Liver (tissue), 3 donors: ENCODE results near the gene DIPK1A.

ENCODE experiments used
- CTCF ChIP-seq: fragments of 150-350 bp; IDR thresholded peaks from 2 replicates; pipeline ENCODE4 v1.5.1; 2017; ENCODE audit warnings: improper control_type of control experiment, low read depth, low read length; ENCODE audit not compliant: missing input control
- EGR1 ChIP-seq, 2 donors: IDR thresholded peaks; 2 replicates each; pipeline ENCODE4 v1.6.1; 2016 to 2018; ENCODE audit warnings: antibody characterized with exemption in 2 of 2, low read depth in 2 of 2
- RAD21 ChIP-seq, 2 donors: IDR thresholded peaks; 2 replicates each; pipeline ENCODE4 v1.6.1; 2016; ENCODE audit warnings: antibody characterized with exemption in 2 of 2, mild to moderate bottlenecking in 2 of 2
- TAF1 ChIP-seq: conservative IDR thresholded peaks from 2 replicates; pipeline ENCODE4 v1.6.1; 2016; ENCODE audit warnings: antibody characterized with exemption, mild to moderate bottlenecking
- YY1 ChIP-seq: IDR thresholded peaks from 2 replicates; pipeline ENCODE4 v1.6.1; 2016; ENCODE audit warnings: antibody characterized with exemption, mild to moderate bottlenecking
- donor health status: healthy.
- donor health status: healthy.

- TF ChIP-seq CTCF (no peak), RAD21 (IDR thresholded peaks at IDR 0.05) (no peak), TAF1 (no peak), YY1 (no peak), EGR1 (IDR thresholded peaks at IDR 0.05; ENCODE audit: low read depth in 2 of 2) (no peak)
Measured at GRCh38 chr1:92887465-92887864, 73.8 kb downstream of the DIPK1A start.
